COR-L47 (cell line): ENCODE results near the gene SMIM22.

Experiments used
- DNase-seq: peaks from one replicate; lab custom pipeline; 2025; lab: John Stamatoyannopoulos, UW

Gene SMIM22

DNA sequence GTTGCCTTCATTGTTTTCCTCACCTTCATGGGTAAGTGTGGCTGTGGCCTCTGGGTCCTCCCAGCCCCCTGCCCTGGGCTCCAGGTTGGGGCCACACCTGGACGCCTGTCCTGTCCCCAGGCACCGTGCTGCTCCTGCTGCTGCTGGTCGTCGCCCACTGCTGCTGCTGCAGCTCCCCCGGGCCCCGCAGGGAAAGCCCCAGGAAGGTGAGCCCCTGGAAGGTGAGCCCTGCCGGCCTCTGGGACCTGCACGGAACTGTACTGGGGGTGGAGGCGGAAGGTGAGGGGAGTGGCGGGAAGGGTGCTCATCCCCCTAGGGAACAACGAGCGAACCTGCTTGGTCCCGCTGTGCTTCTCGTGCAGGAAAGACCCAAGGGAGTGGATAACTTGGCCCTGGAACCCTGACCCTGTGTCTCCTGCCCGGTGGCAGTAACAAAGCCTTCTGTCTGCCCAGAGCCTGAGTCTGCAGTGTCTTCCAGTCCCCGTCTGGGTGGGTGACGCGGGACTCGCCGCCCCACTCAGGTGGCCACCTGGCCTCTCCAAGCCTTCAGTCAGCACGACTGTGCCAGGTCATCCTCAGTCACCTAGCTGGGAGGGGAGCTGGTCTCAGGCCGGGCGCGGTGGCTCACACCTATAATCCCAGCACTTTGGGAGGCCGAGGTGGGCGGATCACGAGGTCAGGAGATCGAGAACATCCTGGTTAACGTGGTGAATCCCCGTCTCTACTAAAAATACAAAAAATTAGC, 831 bp downstream of the SMIM22 start:
- DNase-seq = no peak

DNA sequence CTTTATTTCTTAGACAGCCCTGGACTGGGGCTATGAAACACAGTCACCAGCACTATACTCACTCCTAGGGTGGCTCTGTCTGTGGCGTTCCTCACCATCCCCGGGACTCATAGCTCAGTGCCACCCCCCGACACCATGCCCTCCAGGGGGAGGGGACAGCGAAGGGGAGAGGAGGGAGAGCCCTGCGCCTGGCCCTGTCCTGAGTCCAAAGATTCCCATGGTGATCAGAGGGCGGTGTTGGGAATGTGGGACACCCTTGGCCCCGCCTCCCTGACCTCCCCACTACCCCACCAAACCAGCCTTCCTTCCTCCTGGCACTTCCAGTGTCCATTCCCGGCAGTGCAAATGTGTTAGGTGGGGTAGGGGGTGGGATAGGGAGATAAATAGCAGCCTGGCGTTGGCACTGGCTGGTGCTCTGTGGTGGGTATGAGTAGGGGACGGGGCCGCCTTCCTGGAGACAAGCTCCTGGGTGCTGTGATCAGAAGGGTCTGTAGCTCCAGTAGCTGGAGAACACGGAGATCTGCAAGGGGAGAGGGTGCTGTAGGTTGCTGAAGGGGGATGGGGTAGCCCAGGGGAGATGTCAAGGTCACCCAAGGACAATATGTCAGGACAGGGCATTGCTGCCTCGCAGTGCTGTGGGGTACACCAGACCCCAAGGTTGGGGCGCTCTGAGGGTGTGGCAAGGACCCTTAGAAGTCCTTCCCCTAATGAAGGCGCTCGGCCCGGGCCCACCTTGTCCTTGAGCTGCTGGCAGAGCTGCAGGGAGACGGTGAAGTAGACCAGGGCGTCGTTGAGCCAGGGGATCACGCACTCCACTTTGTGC, 2.0 kb downstream of the SMIM22 start:
- DNase-seq = no peak

- no peak for DNase-seq
Measured at GRCh38 chr16:4797805-4798252, 2.7 kb downstream of the SMIM22 start.

GRCh38 chr16:4798456-4798855, 3.3 kb downstream of the SMIM22 start:
- DNase-seq = no peak

DNA sequence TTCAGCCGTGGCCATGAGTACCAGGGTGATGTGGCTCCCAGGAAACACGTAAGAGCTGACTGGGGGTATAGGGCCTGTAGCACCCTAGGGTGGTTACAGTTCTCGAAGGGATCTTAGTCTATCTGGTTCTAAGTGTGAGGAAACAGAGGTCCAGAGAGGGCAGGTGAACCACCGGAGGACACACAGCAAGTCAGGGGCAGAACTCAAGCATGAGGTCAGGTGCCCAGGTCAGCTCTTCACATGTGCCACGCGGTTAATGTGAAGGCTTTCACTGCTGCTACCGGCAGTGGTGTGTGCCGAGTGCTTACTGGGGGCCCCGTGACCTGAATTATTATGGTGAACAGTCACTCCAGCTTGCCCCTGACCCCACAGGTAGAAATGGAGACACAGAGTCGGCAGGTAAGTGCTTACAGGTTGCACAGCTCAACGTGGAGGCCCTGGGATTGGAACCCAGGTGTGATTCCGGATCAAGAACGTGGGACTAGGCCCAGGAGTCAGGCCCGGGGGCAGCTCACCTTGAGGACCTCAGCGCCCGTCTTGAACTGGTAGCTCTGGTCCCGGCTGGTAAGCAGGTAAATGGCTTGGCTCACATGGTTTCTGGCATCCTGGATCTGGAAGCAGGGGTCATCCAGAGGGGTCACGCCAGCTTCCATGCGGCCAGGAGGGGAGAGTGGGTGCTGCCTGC, 4.1 kb downstream of the SMIM22 start:
- no peak for DNase-seq

GRCh38 chr16:4800290-4801041, 5.3 kb downstream of the SMIM22 start:
- DNase-seq = no peak

- DNase-seq = no peak
Measured at GRCh38 chr16:4801051-4801961, 6.1 kb downstream of the SMIM22 start.

DNA sequence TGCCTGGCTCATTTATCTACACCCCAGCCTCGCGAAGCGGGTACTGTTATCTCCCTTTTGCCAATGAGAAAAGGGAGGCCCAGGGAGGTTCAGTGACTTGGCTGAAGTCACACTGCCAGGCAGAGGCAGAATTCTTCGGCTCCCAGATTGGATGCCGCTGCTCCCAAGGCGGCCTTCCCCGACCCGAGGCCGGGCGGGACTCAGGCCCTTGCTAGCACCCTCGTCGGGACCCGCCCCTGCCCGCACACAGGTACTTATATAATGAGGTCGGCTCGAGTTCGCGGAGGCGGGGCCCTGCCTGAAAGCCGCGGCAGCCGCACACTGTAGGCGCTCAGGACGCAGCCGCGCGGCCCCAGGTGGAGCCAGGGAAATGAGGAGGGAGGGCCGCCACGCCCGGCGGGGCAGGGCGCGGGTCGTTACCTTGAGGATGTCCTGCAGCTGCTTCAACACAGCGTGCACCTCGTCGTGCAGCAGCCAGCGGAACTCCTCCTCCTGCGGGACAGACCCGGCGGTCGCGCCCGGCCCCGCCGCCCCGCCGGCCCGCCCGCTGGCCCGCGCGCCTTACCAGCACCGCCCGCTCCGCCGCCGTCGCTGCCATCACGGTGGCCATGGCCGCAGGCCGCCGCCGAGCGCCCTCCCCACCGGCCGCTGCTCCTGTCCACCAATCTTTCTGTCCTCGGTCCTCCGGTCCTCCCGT, 6.9 kb downstream of the SMIM22 start, which contains the start of gene ROGDI:
ROGDI (minus strand) TSS at position 672 of the 697 bp plus-strand sequence; CDS start at position 610, 62 bp downstream.
- peak; percentile 72 for DNase-seq

DNA sequence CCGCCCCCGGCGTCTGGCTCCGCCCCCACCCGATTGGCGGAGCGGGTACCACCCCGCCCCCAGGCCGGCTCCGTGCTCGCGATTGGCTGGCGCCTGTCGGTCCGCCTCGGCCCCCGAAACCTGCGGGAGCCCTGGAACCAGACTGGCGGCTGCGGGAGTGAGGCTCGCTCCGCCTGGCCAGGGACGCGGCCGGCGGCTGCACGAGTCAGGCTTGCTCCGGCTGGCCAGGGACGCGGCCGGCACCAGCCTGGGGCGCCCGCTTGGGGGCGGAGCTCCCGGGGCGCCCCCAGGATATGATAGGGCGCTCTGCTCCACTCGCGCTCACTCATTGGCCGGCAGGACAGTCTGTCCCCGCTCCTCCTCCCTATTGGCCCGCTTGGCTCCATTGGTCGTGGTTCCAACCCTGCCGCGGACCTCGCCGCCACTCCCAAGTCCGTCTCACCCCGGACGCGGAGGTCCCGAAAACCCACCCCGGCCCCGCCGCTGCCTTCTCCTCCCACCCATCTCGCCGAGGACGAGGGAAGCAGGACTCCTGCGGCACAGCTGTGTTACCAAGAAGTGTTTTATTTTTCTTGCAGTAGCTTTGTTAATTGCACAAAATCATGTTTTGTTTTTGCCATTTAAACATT, 7.6 kb downstream of the SMIM22 start:
- peak; percentile 92 for DNase-seq

DNA sequence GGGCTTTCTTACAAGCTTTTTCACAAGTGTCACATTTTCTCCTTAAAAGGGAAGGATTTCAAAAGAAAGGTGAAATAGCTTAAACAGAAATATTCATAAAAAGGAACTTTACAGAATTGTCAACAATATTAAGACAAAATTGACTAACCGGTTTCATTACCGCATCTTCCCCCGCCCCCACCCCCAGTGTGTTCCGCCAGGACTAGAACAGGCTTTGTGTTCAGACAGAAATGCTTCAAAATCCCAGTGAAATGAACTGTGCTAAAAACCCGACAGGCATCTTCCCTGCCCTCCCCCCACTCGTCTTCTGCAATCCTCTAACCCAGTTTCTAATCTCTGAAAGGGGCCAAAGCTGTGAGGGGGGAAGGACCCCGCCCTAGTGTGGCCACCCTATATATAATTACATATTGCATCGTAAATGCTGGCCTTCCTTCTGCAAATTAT, 8.3 kb downstream of the SMIM22 start:
- DNase-seq = no peak

- no peak for DNase-seq
Measured at GRCh38 chr16:4803898-4804762, 9.0 kb downstream of the SMIM22 start.

- DNase-seq = no peak
Measured at GRCh38 chr16:4805231-4805630, 10.1 kb downstream of the SMIM22 start.

DNA sequence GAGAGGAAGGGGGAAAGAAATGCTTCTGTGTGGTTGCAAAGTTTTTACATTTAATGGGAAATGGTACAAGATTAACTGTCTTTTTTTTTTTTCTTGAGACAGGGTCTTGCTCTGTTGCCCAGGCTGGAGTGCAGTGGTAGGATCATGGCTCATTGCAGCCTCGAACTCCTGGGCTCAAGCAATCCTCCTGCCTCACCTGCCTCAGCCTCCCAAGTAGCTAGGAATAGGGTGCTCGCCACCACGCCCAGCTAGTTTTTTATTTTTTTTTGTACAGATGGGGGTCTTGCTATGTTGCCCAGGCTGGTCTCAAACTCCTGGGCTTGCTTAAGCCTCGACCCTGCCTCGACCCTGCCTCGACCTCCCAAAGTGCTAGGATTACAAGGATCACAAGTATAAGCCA, 11.1 kb downstream of the SMIM22 start:
- no peak for DNase-seq

DNA sequence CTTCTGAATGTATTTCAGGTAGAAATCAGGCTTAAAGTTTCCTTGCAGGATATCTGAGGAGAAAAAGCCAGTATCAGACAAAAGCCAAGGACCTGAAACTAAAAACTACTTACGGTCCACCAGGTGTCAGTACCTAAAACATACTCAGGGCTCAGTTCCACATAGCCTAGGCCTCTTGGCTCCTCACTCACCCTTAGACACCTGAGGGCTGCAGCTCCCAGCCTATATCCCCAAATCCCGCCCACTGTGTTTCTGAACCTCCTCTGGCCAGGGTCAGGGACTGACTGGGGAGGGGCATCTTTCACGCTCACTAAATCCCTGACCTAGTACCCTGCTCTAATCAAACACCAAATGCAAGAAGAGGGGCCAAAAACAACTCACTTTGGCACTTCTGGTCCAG, 16.1 kb downstream of the SMIM22 start:
- no peak for DNase-seq

DNA sequence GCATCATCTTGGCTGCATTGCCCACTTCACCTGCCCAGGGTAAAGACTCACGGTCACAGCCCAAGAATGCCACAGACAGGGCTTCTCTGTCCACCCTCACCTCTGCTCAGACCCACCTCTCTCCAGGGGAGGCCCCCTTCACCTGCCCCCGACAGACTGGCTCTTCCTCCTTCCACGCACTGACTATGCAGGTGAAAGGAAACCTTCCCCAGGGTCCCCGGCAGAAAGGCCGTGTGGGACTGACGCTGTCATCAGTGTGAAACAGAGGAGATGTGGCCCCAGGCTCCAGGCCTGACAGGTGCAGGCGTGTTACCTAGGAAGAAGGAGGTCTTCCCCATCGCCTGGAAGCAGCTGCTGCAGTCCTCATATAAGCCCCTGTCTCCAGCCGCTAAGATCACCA, 16.6 kb downstream of the SMIM22 start:
- no peak for DNase-seq

DNA sequence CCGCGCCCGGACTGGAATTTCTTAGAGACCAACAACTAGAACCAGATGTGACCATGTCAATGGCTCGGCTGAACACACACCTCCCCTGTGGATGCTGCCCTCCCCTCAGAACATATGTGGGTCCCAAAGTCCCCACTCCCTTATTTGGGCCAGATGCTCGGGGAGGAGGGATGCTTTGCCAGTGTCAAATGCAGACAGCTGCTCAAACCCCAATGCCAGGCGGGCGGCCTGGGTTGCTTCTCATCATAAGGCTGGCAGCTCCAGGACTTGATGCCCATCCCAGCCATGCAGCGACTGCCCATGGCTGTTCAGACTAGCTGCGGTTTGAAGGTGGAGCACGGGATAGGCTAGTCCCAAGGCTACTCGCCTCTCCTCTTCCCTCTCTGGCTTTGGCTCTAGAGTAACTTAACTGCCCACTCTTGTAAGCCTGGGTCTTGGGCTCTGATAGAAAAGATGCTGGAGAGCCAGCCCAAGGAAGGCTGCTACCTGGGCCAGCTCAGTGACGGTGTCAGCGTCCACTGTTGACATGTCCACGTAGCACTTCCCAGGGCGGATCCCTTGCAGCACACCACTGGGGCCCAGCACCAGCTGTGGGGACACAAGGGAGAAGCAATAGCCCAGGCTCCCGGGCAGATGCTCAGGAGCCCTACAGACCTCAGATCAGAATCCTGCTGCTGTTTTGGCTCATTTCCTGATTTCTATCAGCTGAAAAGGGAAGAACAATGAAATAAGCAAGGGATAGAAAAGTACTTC, 18.3 kb downstream of the SMIM22 start:
- no peak for DNase-seq

DNA sequence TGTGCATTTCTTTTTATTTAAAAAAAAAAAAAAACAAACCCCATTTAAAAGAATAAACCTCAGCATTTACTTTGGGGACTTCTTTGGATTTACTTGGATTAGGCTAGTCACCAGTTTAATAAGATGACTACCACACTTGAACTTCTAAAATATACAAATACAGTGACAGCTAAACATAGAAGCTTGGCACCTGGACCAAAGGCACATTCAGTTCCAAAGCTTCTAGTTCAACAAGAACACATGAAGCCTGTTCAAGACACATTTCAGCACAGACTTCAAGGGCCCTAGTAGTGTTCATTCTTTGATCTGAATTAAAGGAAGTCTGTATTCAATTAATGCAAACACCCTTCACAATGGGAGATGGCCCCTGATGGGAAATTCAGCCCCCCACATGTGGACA, 18.9 kb downstream of the SMIM22 start:
- DNase-seq = no peak
